ENCODE measurements around the gene OR10H5. TPM values are rescaled to one million over a fixed set of nuclear protein-coding genes. Genes with fewer than 3 reads are reported as not detected.

The OR10H5 gene
- total RNA-seq, 1 experiment from 2014 or later: not detected

DNA sequence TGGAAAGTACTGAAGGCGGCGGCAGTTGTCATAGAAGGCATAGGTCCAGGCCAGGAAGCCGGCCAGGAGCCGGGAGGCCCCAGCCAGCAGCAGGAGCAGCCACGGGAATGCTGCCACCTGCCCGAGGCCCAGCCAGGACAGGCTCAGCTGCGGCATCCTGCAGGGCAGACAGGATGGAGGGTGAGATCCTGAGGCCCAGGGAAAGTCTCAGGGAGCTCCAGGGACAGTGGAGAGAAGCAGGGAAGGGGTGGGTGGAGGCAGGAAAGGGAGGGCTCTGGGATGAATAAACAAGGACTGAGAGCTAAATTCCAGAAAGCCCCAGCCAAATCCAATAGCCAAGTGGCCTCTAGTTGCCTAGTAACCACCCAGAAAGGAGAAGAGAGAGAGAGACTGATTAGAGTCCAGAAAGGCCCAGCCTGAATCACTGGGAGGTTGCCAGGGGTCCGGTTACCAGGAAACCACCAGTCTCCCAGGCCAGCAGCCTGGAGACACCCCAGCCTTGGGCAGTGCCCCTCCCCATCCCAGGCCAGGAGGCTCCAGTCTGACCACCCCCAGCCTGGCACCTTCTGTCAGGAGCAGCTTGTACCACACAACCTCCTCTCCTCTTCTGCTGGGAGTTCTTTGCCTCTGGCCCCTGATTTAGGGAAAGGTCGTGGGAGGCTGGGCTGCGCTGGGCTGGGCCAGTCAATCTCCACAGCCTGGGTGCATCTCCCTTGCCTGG is 7.5 kb upstream of the OR10H5 start (continued):
- TF ChIP-seq, protein P1, sequence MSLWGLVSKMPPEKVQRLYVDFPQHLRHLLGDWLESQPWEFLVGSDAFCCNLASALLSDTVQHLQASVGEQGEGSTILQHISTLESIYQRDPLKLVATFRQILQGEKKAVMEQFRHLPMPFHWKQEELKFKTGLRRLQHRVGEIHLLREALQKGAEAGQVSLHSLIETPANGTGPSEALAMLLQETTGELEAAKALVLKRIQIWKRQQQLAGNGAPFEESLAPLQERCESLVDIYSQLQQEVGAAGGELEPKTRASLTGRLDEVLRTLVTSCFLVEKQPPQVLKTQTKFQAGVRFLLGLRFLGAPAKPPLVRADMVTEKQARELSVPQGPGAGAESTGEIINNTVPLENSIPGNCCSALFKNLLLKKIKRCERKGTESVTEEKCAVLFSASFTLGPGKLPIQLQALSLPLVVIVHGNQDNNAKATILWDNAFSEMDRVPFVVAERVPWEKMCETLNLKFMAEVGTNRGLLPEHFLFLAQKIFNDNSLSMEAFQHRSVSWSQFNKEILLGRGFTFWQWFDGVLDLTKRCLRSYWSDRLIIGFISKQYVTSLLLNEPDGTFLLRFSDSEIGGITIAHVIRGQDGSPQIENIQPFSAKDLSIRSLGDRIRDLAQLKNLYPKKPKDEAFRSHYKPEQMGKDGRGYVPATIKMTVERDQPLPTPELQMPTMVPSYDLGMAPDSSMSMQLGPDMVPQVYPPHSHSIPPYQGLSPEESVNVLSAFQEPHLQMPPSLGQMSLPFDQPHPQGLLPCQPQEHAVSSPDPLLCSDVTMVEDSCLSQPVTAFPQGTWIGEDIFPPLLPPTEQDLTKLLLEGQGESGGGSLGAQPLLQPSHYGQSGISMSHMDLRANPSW (CRISPR knock-in tag; conservative IDR thresholded peaks at IDR 0.05; ENCODE audit: low read depth): no peak
- TF ChIP-seq FOXP1 (CRISPR knock-in tag; IDR thresholded peaks at IDR 0.05; ENCODE audit: borderline replicate concordance) (no peak), MYBL2 (CRISPR knock-in tag; IDR thresholded peaks at IDR 0.05) (no peak), HMGA2 (CRISPR knock-in tag; IDR thresholded peaks at IDR 0.05) (no peak)
- TF ChIP-seq, protein P2, sequence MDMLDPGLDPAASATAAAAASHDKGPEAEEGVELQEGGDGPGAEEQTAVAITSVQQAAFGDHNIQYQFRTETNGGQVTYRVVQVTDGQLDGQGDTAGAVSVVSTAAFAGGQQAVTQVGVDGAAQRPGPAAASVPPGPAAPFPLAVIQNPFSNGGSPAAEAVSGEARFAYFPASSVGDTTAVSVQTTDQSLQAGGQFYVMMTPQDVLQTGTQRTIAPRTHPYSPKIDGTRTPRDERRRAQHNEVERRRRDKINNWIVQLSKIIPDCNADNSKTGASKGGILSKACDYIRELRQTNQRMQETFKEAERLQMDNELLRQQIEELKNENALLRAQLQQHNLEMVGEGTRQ (CRISPR knock-in tag; IDR thresholded peaks at IDR 0.05): no peak
- TF ChIP-seq, protein P3, sequence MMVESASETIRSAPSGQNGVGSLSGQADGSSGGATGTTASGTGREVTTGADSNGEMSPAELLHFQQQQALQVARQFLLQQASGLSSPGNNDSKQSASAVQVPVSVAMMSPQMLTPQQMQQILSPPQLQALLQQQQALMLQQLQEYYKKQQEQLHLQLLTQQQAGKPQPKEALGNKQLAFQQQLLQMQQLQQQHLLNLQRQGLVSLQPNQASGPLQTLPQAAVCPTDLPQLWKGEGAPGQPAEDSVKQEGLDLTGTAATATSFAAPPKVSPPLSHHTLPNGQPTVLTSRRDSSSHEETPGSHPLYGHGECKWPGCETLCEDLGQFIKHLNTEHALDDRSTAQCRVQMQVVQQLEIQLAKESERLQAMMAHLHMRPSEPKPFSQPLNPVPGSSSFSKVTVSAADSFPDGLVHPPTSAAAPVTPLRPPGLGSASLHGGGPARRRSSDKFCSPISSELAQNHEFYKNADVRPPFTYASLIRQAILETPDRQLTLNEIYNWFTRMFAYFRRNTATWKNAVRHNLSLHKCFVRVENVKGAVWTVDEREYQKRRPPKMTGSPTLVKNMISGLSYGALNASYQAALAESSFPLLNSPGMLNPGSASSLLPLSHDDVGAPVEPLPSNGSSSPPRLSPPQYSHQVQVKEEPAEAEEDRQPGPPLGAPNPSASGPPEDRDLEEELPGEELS (CRISPR knock-in tag; IDR thresholded peaks at IDR 0.05): no peak
- TF ChIP-seq, protein P4, sequence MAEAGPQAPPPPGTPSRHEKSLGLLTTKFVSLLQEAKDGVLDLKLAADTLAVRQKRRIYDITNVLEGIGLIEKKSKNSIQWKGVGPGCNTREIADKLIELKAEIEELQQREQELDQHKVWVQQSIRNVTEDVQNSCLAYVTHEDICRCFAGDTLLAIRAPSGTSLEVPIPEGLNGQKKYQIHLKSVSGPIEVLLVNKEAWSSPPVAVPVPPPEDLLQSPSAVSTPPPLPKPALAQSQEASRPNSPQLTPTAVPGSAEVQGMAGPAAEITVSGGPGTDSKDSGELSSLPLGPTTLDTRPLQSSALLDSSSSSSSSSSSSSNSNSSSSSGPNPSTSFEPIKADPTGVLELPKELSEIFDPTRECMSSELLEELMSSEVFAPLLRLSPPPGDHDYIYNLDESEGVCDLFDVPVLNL (CRISPR knock-in tag; IDR thresholded peaks at IDR 0.05; ENCODE audit: borderline replicate concordance, low read depth): no peak

DNA sequence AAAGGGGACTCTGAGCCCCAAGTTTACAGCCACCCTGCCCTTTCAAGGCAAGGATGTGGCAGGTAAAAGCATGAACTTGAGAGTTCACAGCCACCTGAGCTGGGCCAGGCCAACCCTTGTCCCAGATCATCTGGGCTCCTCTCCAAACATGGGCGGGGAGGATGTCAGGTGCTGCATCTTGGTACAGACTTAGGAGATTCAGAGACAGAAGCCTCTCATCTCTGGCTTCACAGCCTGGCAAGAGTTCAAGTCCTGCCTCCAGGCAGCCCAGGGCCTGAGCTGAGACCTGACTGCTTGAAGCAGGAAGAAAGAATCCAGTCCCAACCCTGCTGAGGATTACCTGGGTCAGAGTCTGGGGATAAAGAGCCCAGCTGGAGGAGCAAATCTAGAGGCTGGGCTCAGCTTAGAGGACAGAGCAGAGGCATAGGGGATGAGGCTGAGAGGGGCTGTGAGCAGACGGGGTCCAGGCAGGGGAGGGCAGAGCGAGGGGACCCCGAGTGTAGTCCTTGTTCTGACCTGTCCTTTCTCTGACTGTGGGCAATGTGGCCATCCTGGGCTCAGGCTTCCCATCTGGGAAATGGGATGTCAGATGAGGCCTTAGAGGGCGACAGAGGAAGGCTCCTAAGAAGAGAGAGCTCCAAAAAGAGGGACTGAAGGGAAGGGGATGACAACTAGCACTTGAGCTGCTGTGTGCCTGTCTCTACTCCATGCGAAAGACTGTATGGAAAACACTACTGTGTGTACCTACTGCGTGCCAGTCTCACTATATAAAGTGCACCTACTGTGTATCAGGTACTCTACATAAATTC is 6.6 kb upstream of the OR10H5 start:
- DNase-seq (ENCODE audit: low spot score): no peak
- Mint-ChIP-seq H3K9me3 (peaks cover 51% of the 10 kb centered on the region), H3K4me3 (no peak overlapping the region), H3K27ac (no peak overlapping the region), H3K4me1 (no peaks in the 10 kb centered on the region), H3K36me3 (peaks cover 44% of the 10 kb centered on the region), H3K27me3 (ENCODE audit: low read depth) (peaks cover 13% of the 10 kb centered on the region; the same call in 1 of the 2 replicates)
- no peak for ATAC-seq
- ChIA-PET POLR2A (no interaction called here), CTCF (no interaction called here)
- TF ChIP-seq, protein P5, sequence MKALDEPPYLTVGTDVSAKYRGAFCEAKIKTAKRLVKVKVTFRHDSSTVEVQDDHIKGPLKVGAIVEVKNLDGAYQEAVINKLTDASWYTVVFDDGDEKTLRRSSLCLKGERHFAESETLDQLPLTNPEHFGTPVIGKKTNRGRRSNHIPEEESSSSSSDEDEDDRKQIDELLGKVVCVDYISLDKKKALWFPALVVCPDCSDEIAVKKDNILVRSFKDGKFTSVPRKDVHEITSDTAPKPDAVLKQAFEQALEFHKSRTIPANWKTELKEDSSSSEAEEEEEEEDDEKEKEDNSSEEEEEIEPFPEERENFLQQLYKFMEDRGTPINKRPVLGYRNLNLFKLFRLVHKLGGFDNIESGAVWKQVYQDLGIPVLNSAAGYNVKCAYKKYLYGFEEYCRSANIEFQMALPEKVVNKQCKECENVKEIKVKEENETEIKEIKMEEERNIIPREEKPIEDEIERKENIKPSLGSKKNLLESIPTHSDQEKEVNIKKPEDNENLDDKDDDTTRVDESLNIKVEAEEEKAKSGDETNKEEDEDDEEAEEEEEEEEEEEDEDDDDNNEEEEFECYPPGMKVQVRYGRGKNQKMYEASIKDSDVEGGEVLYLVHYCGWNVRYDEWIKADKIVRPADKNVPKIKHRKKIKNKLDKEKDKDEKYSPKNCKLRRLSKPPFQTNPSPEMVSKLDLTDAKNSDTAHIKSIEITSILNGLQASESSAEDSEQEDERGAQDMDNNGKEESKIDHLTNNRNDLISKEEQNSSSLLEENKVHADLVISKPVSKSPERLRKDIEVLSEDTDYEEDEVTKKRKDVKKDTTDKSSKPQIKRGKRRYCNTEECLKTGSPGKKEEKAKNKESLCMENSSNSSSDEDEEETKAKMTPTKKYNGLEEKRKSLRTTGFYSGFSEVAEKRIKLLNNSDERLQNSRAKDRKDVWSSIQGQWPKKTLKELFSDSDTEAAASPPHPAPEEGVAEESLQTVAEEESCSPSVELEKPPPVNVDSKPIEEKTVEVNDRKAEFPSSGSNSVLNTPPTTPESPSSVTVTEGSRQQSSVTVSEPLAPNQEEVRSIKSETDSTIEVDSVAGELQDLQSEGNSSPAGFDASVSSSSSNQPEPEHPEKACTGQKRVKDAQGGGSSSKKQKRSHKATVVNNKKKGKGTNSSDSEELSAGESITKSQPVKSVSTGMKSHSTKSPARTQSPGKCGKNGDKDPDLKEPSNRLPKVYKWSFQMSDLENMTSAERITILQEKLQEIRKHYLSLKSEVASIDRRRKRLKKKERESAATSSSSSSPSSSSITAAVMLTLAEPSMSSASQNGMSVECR (CRISPR knock-in tag; IDR thresholded peaks at IDR 0.05; ENCODE audit: borderline replicate concordance): no peak
- no peak for TF ChIP-seq ZNF317 (CRISPR knock-in tag; IDR thresholded peaks at IDR 0.05; ENCODE audit: borderline replicate concordance, low read depth)
- no peak for TF ChIP-seq ZNF671 (CRISPR knock-in tag; IDR thresholded peaks at IDR 0.05)
- no peak for TF ChIP-seq GRHL2 (CRISPR knock-in tag; IDR thresholded peaks at IDR 0.05; ENCODE audit: insufficient replicate concordance, severe bottlenecking)
- no peak for TF ChIP-seq ZNF232 (CRISPR knock-in tag; IDR thresholded peaks at IDR 0.05)
- no peak for TF ChIP-seq NFYB (CRISPR knock-in tag; conservative IDR thresholded peaks at IDR 0.05; ENCODE audit: low read depth)
- TF ChIP-seq JUN (CRISPR knock-in tag; IDR thresholded peaks at IDR 0.05): no peak
- no peak for TF ChIP-seq MXD4 (CRISPR knock-in tag; IDR thresholded peaks at IDR 0.05; ENCODE audit: borderline replicate concordance)
- TF ChIP-seq, protein P6, sequence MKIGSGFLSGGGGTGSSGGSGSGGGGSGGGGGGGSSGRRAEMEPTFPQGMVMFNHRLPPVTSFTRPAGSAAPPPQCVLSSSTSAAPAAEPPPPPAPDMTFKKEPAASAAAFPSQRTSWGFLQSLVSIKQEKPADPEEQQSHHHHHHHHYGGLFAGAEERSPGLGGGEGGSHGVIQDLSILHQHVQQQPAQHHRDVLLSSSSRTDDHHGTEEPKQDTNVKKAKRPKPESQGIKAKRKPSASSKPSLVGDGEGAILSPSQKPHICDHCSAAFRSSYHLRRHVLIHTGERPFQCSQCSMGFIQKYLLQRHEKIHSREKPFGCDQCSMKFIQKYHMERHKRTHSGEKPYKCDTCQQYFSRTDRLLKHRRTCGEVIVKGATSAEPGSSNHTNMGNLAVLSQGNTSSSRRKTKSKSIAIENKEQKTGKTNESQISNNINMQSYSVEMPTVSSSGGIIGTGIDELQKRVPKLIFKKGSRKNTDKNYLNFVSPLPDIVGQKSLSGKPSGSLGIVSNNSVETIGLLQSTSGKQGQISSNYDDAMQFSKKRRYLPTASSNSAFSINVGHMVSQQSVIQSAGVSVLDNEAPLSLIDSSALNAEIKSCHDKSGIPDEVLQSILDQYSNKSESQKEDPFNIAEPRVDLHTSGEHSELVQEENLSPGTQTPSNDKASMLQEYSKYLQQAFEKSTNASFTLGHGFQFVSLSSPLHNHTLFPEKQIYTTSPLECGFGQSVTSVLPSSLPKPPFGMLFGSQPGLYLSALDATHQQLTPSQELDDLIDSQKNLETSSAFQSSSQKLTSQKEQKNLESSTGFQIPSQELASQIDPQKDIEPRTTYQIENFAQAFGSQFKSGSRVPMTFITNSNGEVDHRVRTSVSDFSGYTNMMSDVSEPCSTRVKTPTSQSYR (CRISPR knock-in tag; IDR thresholded peaks at IDR 0.05): no peak
- TF ChIP-seq ESRRA (CRISPR knock-in tag; IDR thresholded peaks at IDR 0.05; ENCODE audit: borderline replicate concordance): no peak
